Glomerular visceral epithelial cell (primary cell): ENCODE results near the gene SPTB.
A peak's percentile ranks its signal among the peaks of the same experiment; 100 is the strongest.

Source experiments
- DNase-seq: peaks from one replicate; pipeline ENCODE4 v3.0.0-alpha.2; 2016; ENCODE audit errors: extremely low spot score

SPTB gene

DNA sequence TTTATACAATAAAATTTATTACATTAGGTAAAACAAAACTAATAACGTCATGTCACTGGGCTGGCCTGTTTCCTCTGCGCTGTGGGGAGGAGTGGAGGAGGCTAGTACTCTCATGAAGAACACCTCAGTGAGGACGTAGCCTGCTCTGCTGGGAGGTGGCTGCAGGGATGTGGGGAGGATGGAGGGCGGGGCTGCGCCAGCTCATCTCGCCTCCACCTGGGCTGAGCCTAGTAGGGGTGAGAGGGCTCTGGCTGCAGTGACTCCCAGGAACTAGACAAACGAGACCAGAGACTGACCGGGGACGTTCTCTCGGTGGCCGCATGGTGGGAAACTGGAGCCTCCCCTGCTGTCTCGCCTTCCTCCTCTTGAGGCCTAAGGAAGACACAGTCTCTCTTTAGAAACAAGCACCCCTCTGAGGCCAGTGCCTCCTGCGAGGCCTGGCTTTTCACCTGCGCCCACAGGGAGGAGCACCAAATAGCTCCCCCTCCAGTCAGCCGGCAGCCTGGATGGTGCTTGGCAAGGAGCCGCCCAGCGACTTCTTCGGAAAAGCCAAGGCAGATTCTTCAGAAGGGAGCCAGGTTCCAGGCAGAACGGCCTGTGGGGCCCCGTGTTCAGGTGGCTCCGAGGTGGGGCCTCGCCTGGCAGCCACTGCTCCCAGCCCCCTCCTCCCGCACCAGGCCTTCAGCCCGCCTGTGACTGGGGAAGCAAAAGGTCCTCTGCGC lies 113.1 kb downstream of the SPTB start:
- no peak for DNase-seq

DNA sequence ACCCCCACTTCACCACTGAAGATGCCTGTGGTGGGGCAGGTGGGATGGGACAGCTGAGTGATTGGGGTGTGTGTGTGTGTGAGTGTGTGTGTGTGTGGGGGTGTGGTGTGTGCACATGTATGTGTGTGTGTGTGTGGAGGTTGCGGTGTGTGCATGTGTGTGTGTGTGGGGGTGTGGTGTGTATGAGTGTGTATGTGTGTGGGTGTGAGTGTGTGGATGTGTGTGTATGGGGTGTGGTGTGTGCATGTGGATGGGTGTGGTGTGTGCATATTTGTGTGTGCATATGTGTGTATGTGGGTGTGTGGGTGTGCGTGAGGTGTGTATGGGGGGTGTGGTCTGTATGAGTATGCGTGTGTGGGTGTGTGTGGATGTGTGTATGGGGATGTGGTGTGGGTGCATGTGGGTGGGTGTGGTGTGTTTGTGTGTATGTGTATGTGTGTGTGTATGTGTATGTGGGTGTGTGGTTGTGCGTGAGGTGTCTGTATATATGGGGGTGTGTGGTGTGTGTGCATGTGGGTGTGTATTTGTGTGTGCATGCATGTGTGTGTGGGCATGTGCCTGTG lies 113.9 kb downstream of the SPTB start:
- no peak for DNase-seq

DNA sequence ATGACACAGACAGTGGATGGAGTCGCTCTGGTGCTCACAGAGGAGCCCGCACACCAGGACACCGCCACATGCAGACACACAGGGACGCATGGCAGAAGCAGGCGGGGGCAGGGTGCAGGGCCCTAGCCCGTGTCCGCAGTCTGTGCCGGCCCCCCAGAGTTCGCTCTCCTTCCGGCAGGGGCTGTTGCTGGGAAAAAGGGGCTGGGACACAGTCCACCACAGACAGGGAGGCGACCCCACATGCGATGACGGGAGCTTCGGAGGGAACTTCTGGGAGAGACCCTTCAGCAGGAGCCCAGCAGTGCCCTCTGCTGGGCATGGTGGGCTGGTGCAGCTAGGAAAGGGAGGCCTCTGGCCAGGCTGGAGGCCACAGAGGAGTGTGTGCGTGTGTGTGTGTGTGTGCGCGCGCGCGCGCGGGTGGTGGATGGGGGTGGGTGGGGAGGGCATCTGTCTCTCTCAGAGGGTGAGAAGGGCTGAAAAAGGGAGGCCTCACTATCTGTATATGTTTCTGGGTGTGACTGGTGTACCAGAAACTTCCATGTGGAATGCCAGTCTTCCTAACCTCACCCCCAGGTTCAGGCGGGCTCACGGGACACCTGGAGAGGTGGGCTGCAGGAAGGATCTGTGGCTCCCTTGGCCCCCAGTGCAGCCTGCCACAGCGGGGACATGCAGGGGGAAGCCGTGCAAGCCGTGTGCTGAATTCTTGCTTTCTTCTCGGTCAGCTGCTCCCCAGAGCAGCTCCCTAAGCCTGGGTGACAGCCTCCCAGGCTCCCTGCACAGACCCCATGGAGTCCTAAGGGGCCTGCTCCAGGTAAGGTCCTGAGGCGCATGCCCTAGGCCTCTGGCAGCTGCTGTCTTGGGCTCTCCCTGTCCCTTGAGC lies 114.8 kb downstream of the SPTB start:
- DNase-seq: peak; percentile 79

DNA sequence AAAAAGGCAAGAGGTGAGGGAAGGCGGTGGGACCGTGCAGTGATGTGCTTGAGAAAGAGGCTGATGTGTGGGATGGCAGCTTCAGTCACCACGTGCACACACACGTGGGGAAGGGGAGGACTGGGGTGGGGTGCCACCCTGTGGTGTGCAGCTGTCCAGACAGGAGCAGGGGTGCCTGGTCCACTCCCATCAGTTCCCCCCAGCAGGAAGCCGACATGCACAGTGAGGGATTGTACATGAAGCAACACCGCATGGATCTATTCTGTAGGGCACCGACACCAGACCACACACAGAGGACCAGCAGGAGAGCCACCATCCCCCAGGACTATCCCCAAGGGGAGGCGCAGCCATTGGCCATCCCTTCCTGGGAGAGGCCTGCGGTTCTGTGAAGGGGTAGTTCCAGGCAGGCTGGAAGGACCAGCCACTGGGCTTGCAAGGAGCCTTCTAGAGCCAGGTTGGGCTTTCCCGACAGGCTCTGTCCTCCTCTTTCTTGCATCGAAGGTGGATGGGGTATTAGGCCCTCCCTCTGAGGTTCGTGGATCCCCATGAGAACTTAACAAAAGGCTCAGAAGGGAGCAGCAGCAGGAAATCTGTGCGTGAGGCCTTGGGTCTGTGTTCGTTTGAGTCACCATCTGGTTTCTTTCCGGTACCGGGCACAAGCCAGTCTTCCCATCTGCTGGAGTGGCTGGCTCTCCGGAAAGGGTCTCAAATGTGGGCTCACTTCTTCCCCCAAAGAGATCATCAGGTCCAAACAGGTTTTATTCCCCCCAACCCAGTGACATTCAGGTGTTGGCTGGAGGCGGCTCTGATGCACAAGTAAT lies 115.7 kb downstream of the SPTB start:
- peak; percentile 36 for DNase-seq

DNA sequence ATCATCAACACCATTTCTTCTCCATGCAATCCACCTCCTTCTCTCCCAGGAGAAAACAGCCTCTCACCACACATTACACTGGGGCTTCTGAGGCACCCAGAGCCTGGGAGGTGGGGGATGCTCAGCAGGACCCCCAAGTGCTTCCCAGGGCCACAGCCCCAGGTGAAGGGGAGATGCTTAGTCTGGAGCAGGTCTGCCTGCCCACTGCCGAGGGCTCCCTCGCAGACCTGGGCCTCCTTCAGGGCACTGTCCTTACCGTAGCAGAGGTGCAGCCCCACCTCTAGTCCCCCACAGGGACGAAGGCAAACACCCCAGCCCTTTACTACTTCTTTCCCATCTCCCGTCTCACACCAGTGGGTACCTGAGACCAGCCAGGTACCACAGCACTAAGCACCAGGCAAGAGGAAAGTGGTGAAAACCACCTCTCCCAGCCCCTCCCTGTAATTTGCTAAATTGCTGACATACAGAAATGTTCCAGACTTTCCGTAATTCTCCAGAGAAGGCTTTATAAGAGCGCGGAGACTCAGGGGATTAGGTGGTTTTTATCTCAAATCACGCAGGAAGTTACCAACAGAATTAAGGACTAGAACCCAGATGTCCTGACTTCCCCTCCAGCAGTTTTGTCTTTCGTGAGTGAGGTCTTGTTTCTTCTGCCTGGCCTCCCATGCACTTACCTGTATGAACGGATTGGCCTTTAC lies 116.5 kb downstream of the SPTB start:
- DNase-seq: no peak

DNA sequence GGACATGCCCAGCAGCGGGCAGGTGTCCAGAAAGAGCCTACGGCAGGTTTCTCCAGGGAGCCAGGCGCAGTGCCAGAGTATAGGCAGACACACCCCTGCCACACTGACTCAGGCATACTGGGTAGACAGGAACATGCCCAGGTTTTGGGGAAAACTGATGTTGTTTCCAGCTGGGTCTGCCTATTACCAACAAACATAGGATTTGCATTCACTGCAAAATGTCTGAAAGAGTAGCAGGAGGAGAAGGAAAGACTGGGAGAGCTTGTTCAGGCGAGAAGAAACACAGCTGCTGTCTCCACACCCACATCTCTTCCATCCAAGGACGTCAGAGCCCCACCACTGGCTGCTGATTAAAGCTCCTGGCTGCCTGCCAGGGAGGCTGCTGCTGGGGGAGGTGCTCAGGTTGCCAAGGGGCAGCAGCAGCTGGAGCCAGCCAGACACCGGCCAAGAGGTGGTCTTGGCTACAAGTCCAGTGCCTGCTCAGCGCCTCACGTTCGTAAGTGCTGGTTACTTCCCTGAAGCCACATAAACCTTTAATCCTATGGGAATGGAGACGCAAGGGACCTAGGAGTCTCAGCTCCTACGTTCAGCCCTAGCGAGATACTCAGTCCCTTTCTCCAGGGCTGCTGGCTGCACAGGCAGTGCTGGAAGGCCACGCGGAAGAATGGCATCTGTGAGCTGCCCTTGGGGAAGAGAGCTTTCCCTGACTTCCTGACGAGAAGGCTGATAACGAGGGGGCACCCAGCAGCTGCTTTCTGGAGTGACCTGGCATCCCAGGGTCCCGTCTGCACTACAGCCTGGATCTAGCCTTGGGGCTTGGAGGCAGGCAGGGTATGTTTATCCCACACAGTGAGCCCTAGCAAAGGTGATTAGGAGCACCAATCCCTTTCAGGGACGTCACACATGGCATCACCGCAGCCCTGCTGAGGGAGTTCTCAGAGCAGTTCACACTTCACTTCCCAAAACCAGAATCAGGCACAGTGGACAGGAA lies 117.4 kb downstream of the SPTB start:
- peak; percentile 95 for DNase-seq

DNA sequence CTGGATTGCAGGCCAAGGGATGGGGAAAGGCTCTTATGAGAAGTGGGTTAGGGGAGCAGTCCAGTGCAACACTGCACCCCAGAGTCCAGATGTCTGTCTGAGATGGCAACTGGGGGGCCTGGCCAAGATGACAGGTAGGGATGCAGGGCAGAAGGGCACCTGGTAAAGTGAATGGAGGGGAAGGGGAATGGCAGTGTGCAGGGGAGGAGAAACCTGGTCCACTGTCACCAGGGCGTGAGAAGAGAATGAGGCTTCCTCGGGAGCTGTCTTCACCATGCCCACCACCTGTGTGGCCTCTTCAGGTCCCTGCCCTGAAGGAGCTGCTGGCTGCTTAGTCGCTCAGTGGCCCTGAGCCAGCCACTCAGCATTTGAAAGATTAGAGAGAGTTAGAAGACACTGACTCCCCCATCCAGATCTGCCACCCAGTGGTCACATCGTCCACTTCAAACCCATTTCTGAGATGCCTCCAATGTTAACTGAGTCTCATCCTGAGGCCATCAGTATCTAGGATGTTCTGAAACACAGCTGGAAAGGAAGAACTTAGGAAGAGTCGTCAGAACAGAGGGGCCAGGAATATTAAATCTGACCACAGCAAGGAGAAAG lies 118.2 kb downstream of the SPTB start:
- DNase-seq: no peak

DNA sequence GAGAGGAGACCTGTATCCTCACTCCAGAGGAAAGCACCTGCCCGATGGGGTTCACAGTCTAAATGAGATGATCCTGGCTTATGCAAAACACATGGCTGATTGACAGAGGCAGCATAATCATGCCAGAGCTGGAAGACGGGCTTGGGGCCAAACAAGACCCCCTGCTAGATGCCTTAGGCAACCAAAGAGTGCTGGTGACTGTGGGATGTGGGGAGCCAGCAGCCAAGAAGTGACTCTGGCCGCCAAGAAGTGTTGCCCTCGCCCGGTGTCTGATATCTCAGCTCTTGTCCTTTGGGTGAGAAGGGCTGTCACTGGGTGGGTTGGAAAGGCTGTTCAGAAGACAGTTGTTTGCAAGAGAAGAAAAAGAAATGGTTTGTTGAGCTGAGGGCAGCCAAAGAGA lies 118.8 kb downstream of the SPTB start:
- no peak for DNase-seq

DNA sequence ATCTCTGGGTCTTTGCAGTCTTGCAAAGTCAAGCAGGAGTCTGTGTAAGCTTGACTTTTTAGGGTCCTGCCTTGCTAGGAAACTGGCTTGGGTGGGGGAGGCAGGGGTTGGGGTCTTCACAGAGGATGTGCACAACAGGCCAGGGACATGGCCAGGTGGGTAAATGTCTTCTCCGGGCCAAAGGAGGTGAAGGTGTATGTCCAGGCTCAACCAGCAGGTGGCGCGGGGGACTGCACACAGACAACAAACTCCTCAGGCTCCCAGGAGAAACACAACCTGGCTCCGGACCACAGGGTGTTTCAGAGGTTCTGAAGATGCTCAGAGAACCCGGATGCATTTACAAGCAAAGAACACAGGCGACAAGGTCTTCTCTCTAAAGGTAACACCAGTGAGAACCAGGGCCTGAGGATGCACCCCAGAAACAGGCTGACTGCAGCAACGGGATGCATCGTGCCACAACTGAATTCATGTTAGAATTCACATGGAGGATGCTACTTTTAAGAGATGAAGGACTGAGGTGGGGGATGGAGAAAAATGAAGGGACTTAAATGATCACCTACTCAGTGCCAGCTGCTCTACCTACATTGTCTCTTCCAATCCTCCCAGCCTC lies 119.5 kb downstream of the SPTB start:
- DNase-seq: peak; percentile 48

DNA sequence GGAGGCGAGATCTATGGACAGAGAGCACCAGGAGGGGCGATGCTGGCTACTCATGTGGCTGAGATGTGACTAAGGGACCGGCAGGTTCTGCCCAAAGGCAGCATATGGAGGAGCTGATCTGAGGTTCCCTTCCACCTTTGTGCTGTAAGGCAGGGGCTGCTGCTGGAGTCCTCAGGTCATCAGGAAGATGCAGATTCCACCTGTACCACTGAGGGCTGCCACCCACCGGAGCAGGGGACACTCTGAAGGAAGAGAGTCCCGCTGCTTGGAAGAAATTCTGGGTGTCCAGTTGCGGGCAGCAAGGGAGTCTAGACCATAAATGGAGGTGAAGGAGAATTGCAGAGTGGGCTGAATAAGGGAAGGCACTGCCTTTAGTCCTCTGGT lies 120.2 kb downstream of the SPTB start:
- DNase-seq: no peak

DNA sequence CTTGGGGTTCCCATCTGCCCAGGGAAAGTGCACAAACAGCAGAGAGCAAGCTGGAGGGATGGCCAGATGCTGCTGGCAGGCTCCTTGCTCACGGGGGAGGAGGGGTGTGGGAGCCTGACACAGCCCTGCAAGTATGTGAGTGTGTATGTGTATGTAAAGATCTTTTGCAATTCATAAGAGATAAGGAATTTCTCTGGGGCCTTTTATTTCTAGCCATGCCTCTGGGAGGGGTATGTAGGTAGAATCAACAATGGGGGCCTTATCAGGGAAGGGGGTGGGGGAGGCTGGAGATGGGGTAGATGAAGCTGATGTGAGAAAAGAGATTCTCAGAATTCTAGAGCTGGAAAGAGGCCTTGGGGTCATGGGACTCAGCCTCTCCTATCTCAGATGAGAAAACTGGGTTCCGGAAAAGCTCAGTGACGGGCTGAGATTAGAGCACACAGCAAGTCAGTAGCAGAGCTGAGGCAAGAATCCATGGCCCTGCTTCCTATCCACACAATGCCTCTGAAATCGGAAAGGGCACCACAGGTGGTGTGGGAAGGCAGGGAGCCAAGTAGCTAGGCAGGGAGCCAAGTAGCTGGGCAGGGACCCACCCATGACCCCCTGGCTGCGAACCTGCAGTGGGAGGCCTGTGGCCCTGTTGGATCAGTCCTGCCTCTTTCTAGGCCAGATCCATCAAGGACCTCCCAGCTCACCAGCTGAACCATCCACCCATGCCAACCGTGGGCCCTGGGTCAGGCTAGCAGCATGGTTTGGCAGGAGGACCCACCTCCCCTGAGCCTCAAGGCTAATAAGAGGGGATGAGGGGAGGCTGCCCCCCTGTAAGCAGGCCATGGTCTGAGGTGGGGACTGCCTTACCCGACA lies 120.8 kb downstream of the SPTB start:
- DNase-seq: peak; percentile 79

DNA sequence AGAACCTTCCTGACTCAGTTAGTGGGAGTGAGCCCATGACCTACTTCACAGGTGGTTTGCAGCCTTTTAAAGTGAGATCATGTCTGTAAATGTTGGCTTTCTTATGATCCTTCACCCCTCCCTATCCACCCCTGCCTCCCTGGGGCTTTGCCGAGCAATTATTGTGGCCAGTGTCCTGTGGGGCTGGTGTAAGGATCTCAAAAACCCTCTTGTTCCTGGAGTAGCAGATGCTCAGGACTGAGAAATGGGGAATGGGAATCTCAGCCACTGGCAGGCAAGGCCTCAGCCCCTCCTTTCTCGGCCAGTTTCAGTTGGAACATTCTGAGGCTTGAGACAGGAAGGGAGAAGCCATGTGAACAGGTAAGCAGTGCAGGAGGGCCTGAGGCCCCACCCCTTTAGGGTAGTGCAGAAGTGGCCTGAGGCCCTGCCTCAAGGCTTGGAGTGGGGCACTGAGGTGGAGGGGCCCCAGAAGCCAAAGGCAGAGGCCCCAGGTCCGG lies 121.6 kb downstream of the SPTB start:
- DNase-seq: peak; percentile 79

DNA sequence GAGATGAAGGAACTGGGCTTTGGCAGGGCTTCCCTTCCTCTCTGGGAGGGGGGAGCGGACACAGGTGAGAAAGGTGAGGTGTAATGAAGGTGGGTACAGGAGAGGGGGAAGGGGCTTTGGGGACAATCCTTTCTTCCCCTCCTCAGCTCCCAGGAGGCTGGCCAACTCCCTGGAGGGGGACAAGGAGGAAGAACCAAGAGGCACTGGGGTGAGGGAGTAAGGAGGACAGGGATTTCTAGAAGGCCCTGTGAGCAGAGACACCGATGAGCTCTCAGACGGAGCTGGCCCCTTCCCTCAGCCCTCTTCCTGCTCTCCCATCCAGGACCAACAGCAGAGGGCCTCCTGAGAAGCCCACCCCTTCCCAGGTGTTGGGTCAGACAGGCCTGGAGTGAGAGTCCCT lies 122.1 kb downstream of the SPTB start:
- no peak for DNase-seq

DNA sequence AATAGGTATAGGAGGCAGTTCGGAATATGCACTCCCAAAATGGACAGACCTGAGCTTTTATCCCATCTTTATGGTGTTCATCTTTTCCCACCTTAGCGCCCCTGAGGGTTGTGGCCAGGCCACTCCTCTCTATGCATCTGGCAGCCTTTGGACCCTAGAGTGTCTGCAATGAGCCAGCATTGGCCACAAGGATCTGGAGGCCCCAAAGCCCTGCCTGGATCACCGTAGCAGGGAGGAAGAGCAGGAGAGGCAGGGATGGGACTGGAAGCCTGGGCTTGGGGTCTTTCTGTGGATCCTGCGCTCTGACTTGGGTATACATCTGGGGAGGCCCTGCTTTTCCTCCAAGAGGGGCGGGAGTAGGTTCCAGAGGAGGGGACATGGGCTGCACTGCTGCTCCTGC lies 123.0 kb downstream of the SPTB start:
- DNase-seq: no peak

DNA sequence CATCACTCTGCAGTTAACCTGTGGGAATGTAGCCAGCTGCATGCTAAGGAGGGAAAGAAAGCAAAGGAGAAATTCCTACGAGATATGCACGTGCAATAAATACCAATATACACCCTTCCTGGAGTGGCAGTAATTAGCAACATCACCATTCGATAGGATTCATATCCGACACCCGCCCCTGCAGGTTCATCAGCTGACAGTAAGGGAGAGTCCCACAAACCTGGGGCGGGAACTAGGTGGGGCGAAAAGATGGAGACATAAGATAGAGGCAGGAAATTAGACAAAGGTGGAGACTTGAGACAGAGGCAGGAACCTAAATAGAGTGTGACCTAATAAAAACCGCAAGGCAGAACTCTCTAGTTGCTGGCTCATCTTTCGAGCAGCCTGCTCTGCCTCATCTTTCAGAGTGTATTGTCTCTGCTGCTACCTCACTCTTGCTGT lies 123.9 kb downstream of the SPTB start:
- peak; percentile 77 for DNase-seq

DNA sequence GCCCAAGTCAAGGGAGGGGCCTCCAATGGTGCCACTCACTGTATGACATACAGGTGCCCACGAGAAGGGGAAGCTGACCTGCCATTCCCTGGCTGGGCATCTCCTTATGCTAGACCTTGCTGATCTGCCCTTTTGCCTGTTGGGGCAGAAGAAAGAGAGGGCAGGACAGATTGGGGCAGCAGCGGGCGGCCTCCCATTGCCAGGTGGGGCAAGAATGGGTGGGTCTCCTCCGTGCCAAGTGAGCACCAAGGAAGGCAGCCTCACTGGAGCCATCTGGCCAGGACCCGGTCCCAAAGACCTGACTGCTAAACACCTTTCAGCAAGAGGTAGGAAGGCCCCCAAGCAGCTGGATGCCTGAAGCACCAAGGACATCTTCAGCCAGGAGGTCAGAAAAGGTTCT lies 125.0 kb downstream of the SPTB start:
- no peak for DNase-seq

DNA sequence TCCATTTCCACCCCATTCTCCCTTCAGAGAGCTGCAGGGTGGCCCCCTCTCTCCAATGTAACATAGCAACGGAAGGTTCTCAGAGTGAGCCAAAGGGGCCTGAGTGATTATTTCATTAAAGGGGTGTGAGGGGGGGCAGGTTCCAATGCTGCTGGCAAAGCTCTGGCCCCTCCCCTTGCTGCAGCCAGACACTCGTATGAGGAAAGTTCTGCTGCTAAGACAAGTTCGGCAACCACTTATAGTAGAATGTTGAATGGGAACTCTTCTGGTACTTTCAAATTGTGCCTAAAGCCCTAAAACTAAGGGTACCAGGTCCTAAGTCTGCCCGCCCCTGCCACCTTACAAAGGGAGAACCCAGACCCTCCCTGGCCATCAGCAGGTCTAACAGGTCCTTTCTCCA lies 125.7 kb downstream of the SPTB start:
- DNase-seq: no peak

DNA sequence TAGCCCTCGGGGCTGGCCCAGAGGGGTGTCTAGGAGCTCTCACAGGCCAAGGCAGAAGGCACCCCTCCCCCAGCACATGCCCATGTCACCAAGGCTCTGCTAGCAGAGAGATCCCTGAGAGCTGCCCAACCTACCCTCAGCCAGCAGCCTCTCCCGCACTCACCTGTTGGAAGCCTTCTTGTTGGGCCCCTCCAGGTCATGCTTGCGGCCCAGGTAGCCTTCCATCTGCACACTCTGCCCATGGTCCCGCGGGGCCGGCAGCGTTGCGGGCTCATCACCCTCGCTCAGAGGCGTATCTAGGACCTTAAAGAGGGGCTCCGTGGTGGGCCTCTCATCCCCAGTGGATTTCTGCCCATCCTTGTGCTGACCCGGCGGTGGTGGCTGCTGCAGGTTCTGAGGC lies 126.3 kb downstream of the SPTB start:
- DNase-seq: no peak
